IMR-90 (cell line): ENCODE data around the gene SERBP1. TPM values are rescaled to one million over a fixed set of nuclear protein-coding genes. Genes with fewer than 3 reads are reported as not detected.

ENCODE experiments used
- ATAC-seq: fragments of 200-7000 bp; cut with Tn5 transposase; 2 replicates; pipeline ENCODE4 v1.9.1; 2020; ENCODE audit warnings: low read depth, mild to moderate bottlenecking, moderate library complexity
- BruUV-seq: library from RNA; stranded (reverse); fragments of 400-500 nt; replicated peaks from 2 replicates; lab custom pipeline; 2021; lab: Mats Ljungman, UMichigan
- CTCF ChIA-PET: fragments of 300-600 bp; formaldehyde crosslinking; extraction: SDS; loops from one replicate; lab custom pipeline; 2021; ENCODE audit warnings: antibody characterized with exemption; lab: Yijun Ruan, JAX
- POLR2A ChIA-PET: fragments of 300-600 bp; sonication (Branson Sonifier 250); formaldehyde crosslinking; loops from one replicate; lab custom pipeline; 2022; ENCODE audit warnings: antibody characterized with exemption; ENCODE audit not compliant: unreplicated experiment; lab: Charles Lee
- DNase-seq: peaks from one replicate; pipeline ENCODE4 v3.0.0; 2013
- H2AFZ ChIP-seq: replicated peaks from 2 replicates; pipeline ENCODE3; 2013; ENCODE audit warnings: low read length, mild to moderate bottlenecking; ENCODE audit not compliant: poor library complexity
- H2AK5ac ChIP-seq: 2 replicates; pipeline ENCODE4 v1.6.1; 2013; ENCODE audit warnings: low read depth, low read length, inconsistent platforms
- H2AK9ac ChIP-seq: replicated peaks from 2 replicates; pipeline ENCODE3; 2013; ENCODE audit warnings: mild to moderate bottlenecking, low read depth, low read length, moderate library complexity; ENCODE audit not compliant: poor library complexity
- H2BK120ac ChIP-seq: 2 replicates; pipeline ENCODE4 v1.6.1; 2013; ENCODE audit warnings: low read depth, low read length, inconsistent platforms
- H2BK15ac ChIP-seq: 3 replicates; pipeline ENCODE4 v1.6.1; 2013; ENCODE audit warnings: low read depth, low read length, inconsistent platforms
- H2BK20ac ChIP-seq: 2 replicates; pipeline ENCODE4 v1.6.1; 2013; ENCODE audit warnings: low read depth, mild to moderate bottlenecking, inconsistent platforms, low read length, moderate library complexity
- H2BK5ac ChIP-seq: 2 replicates; pipeline ENCODE4 v1.6.1; 2013; ENCODE audit warnings: mild to moderate bottlenecking, low read depth, low read length, inconsistent platforms; ENCODE audit not compliant: poor library complexity, severe bottlenecking
- H3K14ac ChIP-seq: replicated peaks from 2 replicates; pipeline ENCODE4 v1.6.1; 2013; ENCODE audit warnings: low read depth, low read length, inconsistent platforms
- H3K18ac ChIP-seq: 2 replicates; pipeline ENCODE4 v1.6.1; 2013; ENCODE audit warnings: low read depth, low read length, control low read depth
- H3K23ac ChIP-seq: 2 replicates; pipeline ENCODE4 v1.6.1; 2013; ENCODE audit warnings: low read depth, low read length, inconsistent platforms
- H3K27ac ChIP-seq: 2 replicates; pipeline ENCODE4 v1.5.1; 2013; ENCODE audit warnings: mild to moderate bottlenecking, control low read depth, low read length; ENCODE audit not compliant: insufficient read depth
- H3K27me3 ChIP-seq: 2 replicates; pipeline ENCODE4 v1.6.1; 2013; ENCODE audit warnings: low read length; ENCODE audit not compliant: control insufficient read depth, insufficient read depth
- H3K36me3 ChIP-seq: 2 replicates; pipeline ENCODE4 v1.6.1; 2013; ENCODE audit warnings: low read length, mixed read lengths; ENCODE audit not compliant: control insufficient read depth, insufficient read depth
- H3K4ac ChIP-seq: 2 replicates; pipeline ENCODE4 v1.6.1; 2013; ENCODE audit warnings: low read depth, low read length, inconsistent platforms
- H3K4me1 ChIP-seq: 2 replicates; pipeline ENCODE4 v1.6.1; 2013; ENCODE audit warnings: low read length, mixed read lengths; ENCODE audit not compliant: control insufficient read depth, insufficient read depth
- H3K4me2 ChIP-seq: 2 replicates; pipeline ENCODE4 v1.6.1; 2013; ENCODE audit warnings: low read depth, mild to moderate bottlenecking, control low read depth, low read length, moderate library complexity
- H3K4me3 ChIP-seq: 2 replicates; pipeline ENCODE4 v1.5.1; 2013; ENCODE audit warnings: low read depth, mild to moderate bottlenecking, control low read depth, low read length, moderate library complexity; ENCODE audit not compliant: insufficient read depth
- H3K56ac ChIP-seq: 2 replicates; pipeline ENCODE4 v1.6.1; 2013; ENCODE audit warnings: low read length, inconsistent platforms; ENCODE audit not compliant: insufficient read depth; ENCODE audit errors: extremely low read depth
- H3K79me1 ChIP-seq, 2 experiments: 2 replicates each; pipeline ENCODE4 v1.6.1; 2013; ENCODE audit warnings: low read length in 2 of 2, inconsistent platforms in 1 of 2, low read depth in 1 of 2
- H3K9ac ChIP-seq: 2 replicates; pipeline ENCODE4 v1.6.1; 2013; ENCODE audit warnings: low read depth, low read length, control low read depth
- H3K9me1 ChIP-seq: 2 replicates; pipeline ENCODE4 v1.6.1; 2013; ENCODE audit warnings: low read length, inconsistent platforms; ENCODE audit not compliant: insufficient read depth
- H3K9me3 ChIP-seq: 2 replicates; pipeline ENCODE4 v1.6.1; 2013; ENCODE audit warnings: low read length; ENCODE audit not compliant: control insufficient read depth, insufficient read depth
- H4K20me1 ChIP-seq: 2 replicates; pipeline ENCODE4 v1.6.1; 2013; ENCODE audit warnings: low read length, inconsistent platforms; ENCODE audit not compliant: insufficient read depth
- H4K5ac ChIP-seq: 2 replicates; pipeline ENCODE4 v1.6.1; 2013; ENCODE audit warnings: mild to moderate bottlenecking, low read depth, low read length, control low read depth
- H4K8ac ChIP-seq, 2 experiments: 2 replicates each; pipeline ENCODE4 v1.6.1; 2013; ENCODE audit warnings: low read depth in 2 of 2, low read length in 2 of 2, control low read depth in 1 of 2, inconsistent platforms in 1 of 2
- H4K91ac ChIP-seq: 2 replicates; pipeline ENCODE4 v1.6.1; 2013; ENCODE audit warnings: low read depth, low read length, inconsistent platforms; ENCODE audit not compliant: insufficient read depth
- CHD1 ChIP-seq: IDR thresholded peaks from 2 replicates; pipeline ENCODE4 v1.6.1; 2012; ENCODE audit warnings: low read depth, low read length, improper control_type of control experiment
- MAFK ChIP-seq: IDR thresholded peaks from 2 replicates; pipeline ENCODE4 v1.6.1; 2012; ENCODE audit warnings: low read depth, low read length, improper control_type of control experiment
- SMC3 ChIP-seq: fragments of 150-350 bp; IDR thresholded peaks from 2 replicates; pipeline ENCODE4 v1.6.1; 2016; ENCODE audit warnings: low read depth, mild to moderate bottlenecking, antibody characterized with exemption, low read length, moderate library complexity
- WGBS, 2 experiments: methylation state at CpG; one replicate each; pipeline versions ENCODE4 v1.1.5 to v1.1.7; 2013; ENCODE audit warnings: missing lambda C conversion rate in 2 of 2; ENCODE audit not compliant: insufficient read length in 1 of 2; ENCODE audit errors: extremely low coverage in 2 of 2; 5-methylcytosine and 5-hydroxymethylcytosine counted together
- dilution Hi-C: fragments of 300-500 bp; cut with HindIII; formaldehyde crosslinking; loops from one replicate; pipeline ENCODE4 v1.14.3; 2018; ENCODE audit warnings: low sequenced_read_pairs; ENCODE audit not compliant: unreplicated experiment
- in situ Hi-C: fragments of 300-500 bp; cut with MboI; formaldehyde crosslinking; loops from 3 replicates; pipeline ENCODE4 v1.14.3; 2019; ENCODE audit warnings: low sequenced_read_pairs, inconsistent platforms, mixed read lengths
- intact Hi-C: fragments of 100-400 bp; cut with micrococcal nuclease; formaldehyde crosslinking; loops from 2 replicates; pipeline ENCODE4 v1.10.0; 2022
- polyA plus RNA-seq, 3 experiments: library from polyadenylated mRNA; depleted of rRNA; stranded (reverse); fragments of >200 nt; gene quantifications; 2 replicates each; pipeline ENCODE4 v1.2.3, GENCODE V29; 2012; ENCODE audit warnings: low replicate concordance in 1 of 3
- total RNA-seq: library from RNA; depleted of rRNA; stranded (reverse); fragments of >200 nt; gene quantifications from 2 replicates; pipeline ENCODE4 v1.2.3, GENCODE V29; 2012
- TF ChIP-seq, protein P1 (sequence below): fragments of 150-350 bp; IDR thresholded peaks from 2 replicates; pipeline ENCODE4 v1.6.1; 2016; ENCODE audit warnings: low read depth, mild to moderate bottlenecking, low read length, moderate library complexity, borderline replicate concordance
- TF ChIP-seq, protein P2 (sequence below): conservative IDR thresholded peaks from 2 replicates; pipeline ENCODE4 v1.5.1; 2012; ENCODE audit warnings: mild to moderate bottlenecking, low read depth, low read length, improper control_type of control experiment
- TF ChIP-seq, protein P3 (sequence below): fragments of 150-350 bp; IDR thresholded peaks from 2 replicates; pipeline ENCODE4 v1.6.1; 2017; ENCODE audit warnings: mild to moderate bottlenecking, antibody characterized with exemption, low read length, low read depth

SERBP1 gene
- total and polyA plus RNA-seq, 2 of the 4 experiments (the other 2 are of a cell fraction): 94.1 to 153 TPM

GRCh38 chr1:67439277-67440029 is 9.3 kb upstream of the SERBP1 start:
- Histone ChIP-seq H3K9me1 (no peaks in the 10 kb centered on the region; the same call in 1 of the 2 replicates), H3K27me3 (no peaks in the 10 kb centered on the region), H2BK5ac (no peak overlapping the region), H2AK9ac (no peak overlapping the region), H2BK120ac (no peak overlapping the region), H3K9me3 (no peaks in the 10 kb centered on the region), H2BK15ac (no peak overlapping the region), H3K23ac (no peak overlapping the region), H3K27ac (no peak overlapping the region), H2AK5ac (no peak overlapping the region), H3K4me1 (no peaks in the 10 kb centered on the region), H3K36me3 (no peaks in the 10 kb centered on the region), H3K14ac (no peak overlapping the region), H4K20me1 (no peaks in the 10 kb centered on the region), H4K8ac (no peak overlapping the region), H3K56ac (no peak overlapping the region), H3K4me3 (no peak overlapping the region), H3K4me2 (no peak overlapping the region), H4K5ac (no peak overlapping the region), H2AFZ (no peak overlapping the region), H4K91ac (no peak overlapping the region), H3K18ac (no peak overlapping the region), H2BK20ac (no peak overlapping the region), H3K4ac (no peak overlapping the region), H3K79me1 (no peaks in the 10 kb centered on the region), H3K9ac (no peak overlapping the region)
- in situ Hi-C loops: no loop called here
- no TSS peak for BruUV-seq
- TF ChIP-seq MAFK (no peak), CHD1 (no peak), SMC3 (no peak)
- TF ChIP-seq, protein P1, sequence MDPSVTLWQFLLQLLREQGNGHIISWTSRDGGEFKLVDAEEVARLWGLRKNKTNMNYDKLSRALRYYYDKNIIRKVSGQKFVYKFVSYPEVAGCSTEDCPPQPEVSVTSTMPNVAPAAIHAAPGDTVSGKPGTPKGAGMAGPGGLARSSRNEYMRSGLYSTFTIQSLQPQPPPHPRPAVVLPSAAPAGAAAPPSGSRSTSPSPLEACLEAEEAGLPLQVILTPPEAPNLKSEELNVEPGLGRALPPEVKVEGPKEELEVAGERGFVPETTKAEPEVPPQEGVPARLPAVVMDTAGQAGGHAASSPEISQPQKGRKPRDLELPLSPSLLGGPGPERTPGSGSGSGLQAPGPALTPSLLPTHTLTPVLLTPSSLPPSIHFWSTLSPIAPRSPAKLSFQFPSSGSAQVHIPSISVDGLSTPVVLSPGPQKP: no peak
- TF ChIP-seq, protein P2, sequence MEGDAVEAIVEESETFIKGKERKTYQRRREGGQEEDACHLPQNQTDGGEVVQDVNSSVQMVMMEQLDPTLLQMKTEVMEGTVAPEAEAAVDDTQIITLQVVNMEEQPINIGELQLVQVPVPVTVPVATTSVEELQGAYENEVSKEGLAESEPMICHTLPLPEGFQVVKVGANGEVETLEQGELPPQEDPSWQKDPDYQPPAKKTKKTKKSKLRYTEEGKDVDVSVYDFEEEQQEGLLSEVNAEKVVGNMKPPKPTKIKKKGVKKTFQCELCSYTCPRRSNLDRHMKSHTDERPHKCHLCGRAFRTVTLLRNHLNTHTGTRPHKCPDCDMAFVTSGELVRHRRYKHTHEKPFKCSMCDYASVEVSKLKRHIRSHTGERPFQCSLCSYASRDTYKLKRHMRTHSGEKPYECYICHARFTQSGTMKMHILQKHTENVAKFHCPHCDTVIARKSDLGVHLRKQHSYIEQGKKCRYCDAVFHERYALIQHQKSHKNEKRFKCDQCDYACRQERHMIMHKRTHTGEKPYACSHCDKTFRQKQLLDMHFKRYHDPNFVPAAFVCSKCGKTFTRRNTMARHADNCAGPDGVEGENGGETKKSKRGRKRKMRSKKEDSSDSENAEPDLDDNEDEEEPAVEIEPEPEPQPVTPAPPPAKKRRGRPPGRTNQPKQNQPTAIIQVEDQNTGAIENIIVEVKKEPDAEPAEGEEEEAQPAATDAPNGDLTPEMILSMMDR: no peak
- TF ChIP-seq, protein P3, sequence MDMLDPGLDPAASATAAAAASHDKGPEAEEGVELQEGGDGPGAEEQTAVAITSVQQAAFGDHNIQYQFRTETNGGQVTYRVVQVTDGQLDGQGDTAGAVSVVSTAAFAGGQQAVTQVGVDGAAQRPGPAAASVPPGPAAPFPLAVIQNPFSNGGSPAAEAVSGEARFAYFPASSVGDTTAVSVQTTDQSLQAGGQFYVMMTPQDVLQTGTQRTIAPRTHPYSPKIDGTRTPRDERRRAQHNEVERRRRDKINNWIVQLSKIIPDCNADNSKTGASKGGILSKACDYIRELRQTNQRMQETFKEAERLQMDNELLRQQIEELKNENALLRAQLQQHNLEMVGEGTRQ: no peak
- CTCF ChIA-PET: no interaction called here
- POLR2A ChIA-PET: no interaction called here
- dilution Hi-C loops: no loop called here
- no peak for DNase-seq
- ATAC-seq: no peak; the same call in 1 of the 2 replicates
- WGBS, 2 experiments: 80% methylated on average over 3 of the region's 6 CpGs; no CpG with 5 or more reads in 1 of the 2 experiments
- intact Hi-C loops: no loop called here
